HL-60 (cell line): Measurements from ENCODE around the gene CNN3.
A peak's percentile ranks its signal among the peaks of the same experiment; 100 is the strongest.

ENCODE experiments used
- DNase-seq, 2 experiments: peaks; one replicate each; pipeline ENCODE4 v3.0.0-alpha.2; 2010 to 2020; ENCODE audit warnings: low read depth in 1 of 2, low spot score in 1 of 2
- H3K27ac ChIP-seq: fragments of 250-450 bp; sonication (Bioruptor Pico); replicated peaks from 2 replicates; pipeline ENCODE4 v1.5.1; 2020; ENCODE audit warnings: mild to moderate bottlenecking, moderate library complexity
- H3K27me3 ChIP-seq: fragments of 250-450 bp; sonication (Bioruptor Pico); 2 replicates; pipeline ENCODE4 v1.5.1; 2021; ENCODE audit warnings: mild to moderate bottlenecking, moderate library complexity; ENCODE audit not compliant: insufficient read depth, poor library complexity, severe bottlenecking
- H3K4me3 ChIP-seq: replicated peaks from 2 replicates; pipeline ENCODE4 v1.5.1; 2011; ENCODE audit warnings: mild to moderate bottlenecking, control low read depth, low read length; ENCODE audit not compliant: insufficient read depth
- CTCF ChIP-seq: IDR thresholded peaks from one replicate; pipeline ENCODE4 v1.5.1; 2011; ENCODE audit warnings: low read length, control low read depth, inconsistent platforms; ENCODE audit not compliant: insufficient read depth
- GABPA ChIP-seq: IDR thresholded peaks from 2 replicates; pipeline ENCODE4 v1.6.1; 2012; ENCODE audit warnings: low read depth
- POLR2AphosphoS5 ChIP-seq: IDR thresholded peaks from 2 replicates; pipeline ENCODE4 v1.6.1; 2012; ENCODE audit warnings: low read depth
- REST ChIP-seq: IDR thresholded peaks from 2 replicates; pipeline ENCODE4 v1.6.1; 2012; ENCODE audit warnings: low read depth; ENCODE audit not compliant: insufficient replicate concordance
- SPI1 ChIP-seq: IDR thresholded peaks from 2 replicates; pipeline ENCODE4 v1.6.1; 2012; ENCODE audit warnings: low read depth, mild to moderate bottlenecking, borderline replicate concordance

CNN3 gene

GRCh38 chr1:94962409-94963265, 35.7 kb upstream of the CNN3 start:
- peak overlapping the region; percentile 48 for H3K27ac ChIP-seq
- peak overlapping the region; percentile 13; the same call in 1 of the 2 replicates for H3K4me3 ChIP-seq

GRCh38 chr1:94961988-94962387, 35.1 kb upstream of the CNN3 start:
- Histone ChIP-seq H3K27ac (no peak overlapping the region), H3K4me3 (no peak overlapping the region), H3K27me3 (no peaks in the 10 kb centered on the region)
- no peak for DNase-seq
- TF ChIP-seq SPI1 (no peak), REST (no peak), POLR2AphosphoS5 (no peak), CTCF (no peak), GABPA (no peak)

More at GRCh38 chr1:94962409-94963265, 35.7 kb upstream of the CNN3 start:
- DNase-seq: peak; percentile 34 to 69
- no peaks in the 10 kb centered on the region for H3K27me3 ChIP-seq
- TF ChIP-seq SPI1 (peak; percentile 72), CTCF (no peak)

GRCh38 chr1:94961582-94961981, 34.7 kb upstream of the CNN3 start:
- Histone ChIP-seq H3K27me3 (no peaks in the 10 kb centered on the region), H3K27ac (no peak overlapping the region), H3K4me3 (no peak overlapping the region)
- no peak for TF ChIP-seq REST
- TF ChIP-seq CTCF: no peak
- TF ChIP-seq GABPA: no peak
- no peak for TF ChIP-seq POLR2AphosphoS5
- TF ChIP-seq SPI1: no peak
- DNase-seq: no peak
